ENCODE results near the gene MED26. TPM values are rescaled to one million over a fixed set of nuclear protein-coding genes. Genes with fewer than 3 reads are reported as not detected.

The MED26 gene
- total RNA-seq, 1 experiment from 2014 or later: 11.4 TPM

GRCh38 chr19:16645140-16645539 is 17.1 kb upstream of the MED26 start:
- DNase-seq: no peak

More at GRCh38 chr19:16645140-16645539, 17.1 kb upstream of the MED26 start:
- Histone ChIP-seq H3K14ac (ENCODE audit: insufficient read depth, low read length) (no peak overlapping the region), H2AK5ac (ENCODE audit: insufficient read length, low read length) (no peak overlapping the region), H3T11ph (ENCODE audit: low read length) (no peak overlapping the region), H3K79me1 (ENCODE audit: insufficient read depth, low read depth, low read length, poor library complexity, severe bottlenecking) (peaks cover 23% of the 10 kb centered on the region), H2BK5ac (ENCODE audit: insufficient read length, low read length) (no peak overlapping the region), H3K27ac (ENCODE audit: insufficient read length, low read depth, low read length) (no peak overlapping the region), H2BK120ac (ENCODE audit: low read depth, low read length, poor library complexity, severe bottlenecking) (no peak overlapping the region), H3K18ac (ENCODE audit: insufficient read length, low read depth, low read length) (no peak overlapping the region), H4K5ac (ENCODE audit: insufficient read length, low read depth, low read length) (no peak overlapping the region), H3K56ac (ENCODE audit: insufficient read length, low read depth, low read length) (no peak overlapping the region), H3K4me2 (ENCODE audit: insufficient read depth, insufficient read length, low read length) (no peak overlapping the region), H3K9ac (ENCODE audit: extremely low read depth, insufficient read length, low read length) (no peak overlapping the region), H3K23me2 (ENCODE audit: insufficient read length, low read depth, low read length, poor library complexity, severe bottlenecking) (no peaks in the 10 kb centered on the region), H2AFZ (ENCODE audit: low read length) (no peak overlapping the region), H3K4ac (ENCODE audit: low read depth, low read length) (no peak overlapping the region), H3K23ac (ENCODE audit: insufficient read length, low read depth, low read length) (no peak overlapping the region), H3K4me1 (ENCODE audit: insufficient read depth, low read length) (no peaks in the 10 kb centered on the region), H3K27me3 (ENCODE audit: insufficient read depth, low read length) (no peaks in the 10 kb centered on the region), H4K8ac (replicated peaks; ENCODE audit: insufficient read length, low read depth, low read length) (no peak overlapping the region), H2BK15ac (ENCODE audit: low read depth, low read length) (no peak overlapping the region), H4K20me1 (ENCODE audit: control insufficient read depth, insufficient read depth, insufficient read length) (no peaks in the 10 kb centered on the region), H3K79me2 (ENCODE audit: insufficient read depth, low read length) (peaks cover 2% of the 10 kb centered on the region; the same call in 1 of the 2 replicates), H3K9me3 (ENCODE audit: control insufficient read depth, low read depth, low read length) (no peaks in the 10 kb centered on the region), H2BK12ac (ENCODE audit: insufficient read length, low read depth, low read length) (no peak overlapping the region), H4K91ac (ENCODE audit: insufficient read length, low read depth, low read length) (no peak overlapping the region), H2BK20ac (ENCODE audit: low read depth, low read length, poor library complexity, severe bottlenecking) (no peak overlapping the region)
- TF ChIP-seq, protein P1, sequence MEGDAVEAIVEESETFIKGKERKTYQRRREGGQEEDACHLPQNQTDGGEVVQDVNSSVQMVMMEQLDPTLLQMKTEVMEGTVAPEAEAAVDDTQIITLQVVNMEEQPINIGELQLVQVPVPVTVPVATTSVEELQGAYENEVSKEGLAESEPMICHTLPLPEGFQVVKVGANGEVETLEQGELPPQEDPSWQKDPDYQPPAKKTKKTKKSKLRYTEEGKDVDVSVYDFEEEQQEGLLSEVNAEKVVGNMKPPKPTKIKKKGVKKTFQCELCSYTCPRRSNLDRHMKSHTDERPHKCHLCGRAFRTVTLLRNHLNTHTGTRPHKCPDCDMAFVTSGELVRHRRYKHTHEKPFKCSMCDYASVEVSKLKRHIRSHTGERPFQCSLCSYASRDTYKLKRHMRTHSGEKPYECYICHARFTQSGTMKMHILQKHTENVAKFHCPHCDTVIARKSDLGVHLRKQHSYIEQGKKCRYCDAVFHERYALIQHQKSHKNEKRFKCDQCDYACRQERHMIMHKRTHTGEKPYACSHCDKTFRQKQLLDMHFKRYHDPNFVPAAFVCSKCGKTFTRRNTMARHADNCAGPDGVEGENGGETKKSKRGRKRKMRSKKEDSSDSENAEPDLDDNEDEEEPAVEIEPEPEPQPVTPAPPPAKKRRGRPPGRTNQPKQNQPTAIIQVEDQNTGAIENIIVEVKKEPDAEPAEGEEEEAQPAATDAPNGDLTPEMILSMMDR (conservative IDR thresholded peaks at IDR 0.05): no peak
- H3K9me3 Mint-ChIP-seq: no peaks in the 10 kb centered on the region
- WGBS (ENCODE audit: extremely low coverage, insufficient read length, low lambda C conversion rate): no CpG with 5 or more reads among the region's 9 CpGs
- no peak overlapping the region for H3K4me3 Mint-ChIP-seq
- H3K27ac Mint-ChIP-seq: no peak overlapping the region
- peaks cover 27 to 83% (median 70%) of the 10 kb centered on the region in 3 experiments for H3K36me3 Mint-ChIP-seq (ENCODE audit: insufficient read depth in 1 of 3, low read depth in 3 of 3)
- no peaks in the 10 kb centered on the region for H3K27me3 Mint-ChIP-seq (ENCODE audit: low read depth)
- H3K4me1 Mint-ChIP-seq: no peaks in the 10 kb centered on the region
